Stimulated activated naive B cell treated with anti-CD40 and anti-IgM and Interleukin-4, amounts not matched to agents 10 μg/mL and 1 μg/mL and 100 μg/mL, for 72 hours (primary cell): ENCODE results near the gene AMTN.
"Not testable (repeated sequence)": the region's sequence is repeated elsewhere in the genome, so short reads cannot be mapped to it uniquely, and the experiment has no call there.

ENCODE experiments used
- ATAC-seq, 2 donors: fragments of 150-1000 bp; cut with Tn5 transposase; replicated peaks; 2 replicates each; pipeline ENCODE4 v1.10.0; 2021; ENCODE audit warnings: moderate library complexity in 1 of 2
- DNase-seq: peaks from one replicate; pipeline ENCODE4 v3.0.0; 2021
- H3K27ac Mint-ChIP-seq: one replicate; pipeline ENCODE4 v1.8.0; 2022; ENCODE audit warnings: mild to moderate bottlenecking, mixed read lengths
- H3K27me3 Mint-ChIP-seq, 2 donors: one replicate each; pipeline ENCODE4 v1.8.0; 2022; ENCODE audit warnings: mixed read lengths in 2 of 2
- H3K36me3 Mint-ChIP-seq, 2 donors: one replicate each; pipeline ENCODE4 v1.8.0; 2022; ENCODE audit warnings: mixed read lengths in 2 of 2, mild to moderate bottlenecking in 1 of 2
- H3K4me1 Mint-ChIP-seq, 2 donors: one replicate each; pipeline ENCODE4 v1.8.0; 2022; ENCODE audit warnings: mixed read lengths in 2 of 2, mild to moderate bottlenecking in 1 of 2
- H3K4me3 Mint-ChIP-seq, 2 donors: one replicate each; pipeline ENCODE4 v1.8.0; 2022; ENCODE audit warnings: mild to moderate bottlenecking in 2 of 2, mixed read lengths in 2 of 2, moderate library complexity in 1 of 2
- H3K9me3 Mint-ChIP-seq, 2 donors: one replicate each; pipeline ENCODE4 v1.8.0; 2022; ENCODE audit warnings: mixed read lengths in 2 of 2, mild to moderate bottlenecking in 1 of 2

The AMTN gene, protein sequence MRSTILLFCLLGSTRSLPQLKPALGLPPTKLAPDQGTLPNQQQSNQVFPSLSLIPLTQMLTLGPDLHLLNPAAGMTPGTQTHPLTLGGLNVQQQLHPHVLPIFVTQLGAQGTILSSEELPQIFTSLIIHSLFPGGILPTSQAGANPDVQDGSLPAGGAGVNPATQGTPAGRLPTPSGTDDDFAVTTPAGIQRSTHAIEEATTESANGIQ

DNA sequence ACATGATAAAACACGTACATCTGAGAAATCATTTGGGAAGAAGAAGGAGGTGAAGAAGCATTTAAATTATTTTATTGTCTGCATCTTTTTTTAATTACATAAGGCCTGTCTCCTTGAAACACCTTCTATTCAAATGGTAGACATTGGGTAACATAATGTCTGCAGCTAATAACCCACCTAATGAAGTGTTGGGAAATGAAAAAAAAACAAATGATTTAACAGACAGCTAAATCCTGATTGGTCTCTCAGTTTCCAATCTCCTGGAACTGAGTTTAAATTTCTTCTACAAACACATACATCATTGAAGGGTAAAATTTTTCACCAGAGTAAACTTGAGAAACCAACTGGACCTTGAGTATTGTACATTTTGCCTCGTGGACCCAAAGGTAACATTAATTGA is at the start of gene AMTN:
AMTN (plus strand) TSS at position 301 of the 400 bp plus-strand sequence. CDS start 209 bp downstream, outside the sequence.
- H3K4me1 Mint-ChIP-seq: no peaks in the 10 kb centered on the region
- ATAC-seq (no peak), DNase-seq (no peak)
- H3K4me3 Mint-ChIP-seq: no peak within 1 kb of the TSS
- H3K36me3 Mint-ChIP-seq: no peaks in the 10 kb centered on the region
- peaks cover 9 to 14% of the 10 kb centered on the region in 2 donors for H3K27me3 Mint-ChIP-seq
- H3K9me3 Mint-ChIP-seq: no peaks in the 10 kb centered on the region
- no peak within 1 kb of the TSS for H3K27ac Mint-ChIP-seq

DNA sequence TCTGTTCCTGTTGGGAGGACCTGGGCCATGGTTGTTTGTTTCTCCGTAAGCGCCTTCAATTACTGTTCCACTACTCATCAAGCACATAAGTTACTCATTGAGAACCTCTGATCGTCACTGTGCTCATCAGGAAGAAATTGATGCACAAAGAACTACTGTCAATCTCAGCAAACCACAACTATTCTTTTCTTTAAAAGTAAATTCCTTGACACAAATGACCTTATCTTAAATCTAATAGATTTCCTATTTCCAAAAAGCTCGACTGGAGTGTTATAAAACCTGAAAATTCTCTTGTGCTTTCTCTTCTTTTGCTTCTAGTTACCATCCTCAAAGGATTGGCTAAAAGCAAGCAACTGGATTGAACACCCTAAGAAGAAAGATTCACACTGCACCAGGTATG is 46.5 kb upstream of the AMTN start, which contains the start of gene MUC7:
MUC7 (plus strand) TSS at position 301 of the 400 bp plus-strand sequence. CDS start 1,825 bp downstream, outside the sequence.
- H3K9me3 Mint-ChIP-seq: peaks cover 12 to 23% of the 10 kb centered on the region in 2 donors
- H3K4me1 Mint-ChIP-seq: no peaks in the 10 kb centered on the region
- H3K4me3 Mint-ChIP-seq: no peak within 1 kb of the TSS
- no peaks in the 10 kb centered on the region for H3K36me3 Mint-ChIP-seq
- no peak within 1 kb of the TSS for H3K27ac Mint-ChIP-seq
- DNase-seq (no peak), ATAC-seq (no peak)
- H3K27me3 Mint-ChIP-seq: no peaks in the 10 kb centered on the region

DNA sequence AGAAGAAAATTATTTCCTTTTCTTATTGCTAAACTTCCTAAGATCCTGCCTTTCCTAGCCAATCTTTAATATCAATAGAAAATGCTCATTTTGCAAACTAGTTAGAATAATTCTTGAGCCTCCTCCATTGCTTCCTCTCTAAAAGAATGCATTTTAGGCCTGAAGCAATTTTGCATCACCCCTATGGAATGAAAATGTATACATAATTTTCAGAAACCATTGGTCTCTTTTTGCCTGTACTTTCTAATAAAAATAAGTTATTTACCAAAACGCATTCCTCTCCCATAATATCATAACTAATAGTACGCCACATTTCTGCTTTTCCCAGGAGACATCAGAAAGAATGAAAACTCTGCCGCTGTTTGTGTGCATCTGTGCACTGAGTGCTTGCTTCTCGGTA is 44.7 kb upstream of the AMTN start:
- ATAC-seq: no peak
- Mint-ChIP-seq H3K4me3 (no peak overlapping the region), H3K27me3 (peaks cover 0 to 5% of the 10 kb centered on the region in 2 donors), H3K4me1 (no peaks in the 10 kb centered on the region), H3K36me3 (no peaks in the 10 kb centered on the region), H3K27ac (no peak overlapping the region), H3K9me3 (peaks cover 5 to 14% of the 10 kb centered on the region in 2 donors)
- DNase-seq: no peak

- Mint-ChIP-seq H3K4me3 (no peak overlapping the region), H3K4me1 (no peaks in the 10 kb centered on the region), H3K9me3 (no peaks in the 10 kb centered on the region), H3K27ac (no peak overlapping the region), H3K27me3 (no peaks in the 10 kb centered on the region), H3K36me3 (no peaks in the 10 kb centered on the region)
- ATAC-seq: no peak
- no peak for DNase-seq
Measured at GRCh38 chr4:70488748-70489147, 29.6 kb upstream of the AMTN start.

- Mint-ChIP-seq H3K27me3 (peaks cover 5 to 11% of the 10 kb centered on the region in 2 donors), H3K9me3 (peaks cover 0 to 1% of the 10 kb centered on the region in 2 donors), H3K4me3 (no peak overlapping the region), H3K36me3 (no peaks in the 10 kb centered on the region), H3K27ac (no peak overlapping the region), H3K4me1 (no peaks in the 10 kb centered on the region)
- no peak for DNase-seq
- ATAC-seq: no peak
Measured at GRCh38 chr4:70496231-70496630, 22.1 kb upstream of the AMTN start.

- H3K4me1 Mint-ChIP-seq, H3K36me3 Mint-ChIP-seq, H3K9me3 Mint-ChIP-seq, H3K4me3 Mint-ChIP-seq, ATAC-seq, H3K27me3 Mint-ChIP-seq, H3K27ac Mint-ChIP-seq, DNase-seq: not testable (repeated sequence)
Measured at GRCh38 chr4:70501838-70502237, 16.5 kb upstream of the AMTN start.

DNA sequence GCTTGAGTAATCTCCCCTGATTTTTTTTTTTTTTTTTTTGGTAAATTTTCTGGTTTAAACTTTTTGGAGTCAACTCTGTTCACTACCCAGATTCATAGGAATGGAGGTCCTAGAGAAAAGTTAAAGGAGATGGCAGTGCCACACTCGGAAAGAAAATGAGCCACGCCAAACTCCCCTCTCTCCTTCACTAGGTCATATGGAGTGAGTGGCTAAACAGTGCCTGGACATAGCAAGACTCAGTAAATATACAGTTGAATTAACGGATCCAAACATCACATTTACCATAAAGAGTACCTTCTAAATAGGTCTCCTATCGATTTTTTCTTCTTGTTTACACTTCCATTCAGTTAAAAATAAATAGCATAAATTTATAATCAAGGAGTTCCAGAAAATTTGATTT is 13.6 kb upstream of the AMTN start:
- Mint-ChIP-seq H3K4me3 (no peak overlapping the region), H3K9me3 (no peaks in the 10 kb centered on the region), H3K27me3 (no peaks in the 10 kb centered on the region), H3K36me3 (no peaks in the 10 kb centered on the region), H3K27ac (no peak overlapping the region), H3K4me1 (no peaks in the 10 kb centered on the region)
- DNase-seq: no peak
- no peak for ATAC-seq

- Mint-ChIP-seq H3K4me1 (no peaks in the 10 kb centered on the region), H3K27ac (no peak overlapping the region), H3K27me3 (no peaks in the 10 kb centered on the region), H3K4me3 (no peak overlapping the region), H3K9me3 (no peaks in the 10 kb centered on the region), H3K36me3 (no peaks in the 10 kb centered on the region)
- DNase-seq (peak; percentile 11), ATAC-seq (peak; percentile 69 to 72)
Measured at GRCh38 chr4:70505151-70505748, 13.1 kb upstream of the AMTN start.

GRCh38 chr4:70508801-70509200 is 9.6 kb upstream of the AMTN start:
- Mint-ChIP-seq H3K27me3 (peaks cover 4 to 7% of the 10 kb centered on the region in 2 donors), H3K9me3 (no peaks in the 10 kb centered on the region), H3K4me3 (no peak overlapping the region), H3K4me1 (no peaks in the 10 kb centered on the region), H3K36me3 (no peaks in the 10 kb centered on the region), H3K27ac (no peak overlapping the region)
- ATAC-seq (no peak), DNase-seq (no peak)

DNA sequence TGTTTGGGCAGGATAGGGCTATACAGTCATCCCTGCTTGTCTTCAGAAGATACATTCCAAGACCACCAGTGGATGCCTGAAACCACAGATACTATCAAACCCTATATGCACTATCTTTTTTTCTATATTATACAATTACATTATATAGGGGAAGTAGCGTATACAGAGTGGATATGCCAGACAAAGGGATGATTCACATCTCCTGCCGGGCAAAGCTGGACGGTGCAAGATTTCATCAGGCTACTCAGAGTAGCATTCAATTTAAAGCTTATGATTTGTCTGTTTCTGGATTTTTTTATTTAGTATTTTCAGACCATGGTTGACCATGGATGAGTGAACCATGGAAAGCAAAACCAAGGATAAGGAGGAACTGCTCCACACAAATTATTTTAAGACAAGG is 7.0 kb upstream of the AMTN start:
- no peaks in the 10 kb centered on the region for H3K9me3 Mint-ChIP-seq
- no peak overlapping the region for H3K4me3 Mint-ChIP-seq
- DNase-seq (no peak), ATAC-seq (no peak)
- no peak overlapping the region for H3K27ac Mint-ChIP-seq
- H3K36me3 Mint-ChIP-seq: no peaks in the 10 kb centered on the region
- no peaks in the 10 kb centered on the region for H3K4me1 Mint-ChIP-seq
- H3K27me3 Mint-ChIP-seq: peaks cover 4 to 8% of the 10 kb centered on the region in 2 donors

DNA sequence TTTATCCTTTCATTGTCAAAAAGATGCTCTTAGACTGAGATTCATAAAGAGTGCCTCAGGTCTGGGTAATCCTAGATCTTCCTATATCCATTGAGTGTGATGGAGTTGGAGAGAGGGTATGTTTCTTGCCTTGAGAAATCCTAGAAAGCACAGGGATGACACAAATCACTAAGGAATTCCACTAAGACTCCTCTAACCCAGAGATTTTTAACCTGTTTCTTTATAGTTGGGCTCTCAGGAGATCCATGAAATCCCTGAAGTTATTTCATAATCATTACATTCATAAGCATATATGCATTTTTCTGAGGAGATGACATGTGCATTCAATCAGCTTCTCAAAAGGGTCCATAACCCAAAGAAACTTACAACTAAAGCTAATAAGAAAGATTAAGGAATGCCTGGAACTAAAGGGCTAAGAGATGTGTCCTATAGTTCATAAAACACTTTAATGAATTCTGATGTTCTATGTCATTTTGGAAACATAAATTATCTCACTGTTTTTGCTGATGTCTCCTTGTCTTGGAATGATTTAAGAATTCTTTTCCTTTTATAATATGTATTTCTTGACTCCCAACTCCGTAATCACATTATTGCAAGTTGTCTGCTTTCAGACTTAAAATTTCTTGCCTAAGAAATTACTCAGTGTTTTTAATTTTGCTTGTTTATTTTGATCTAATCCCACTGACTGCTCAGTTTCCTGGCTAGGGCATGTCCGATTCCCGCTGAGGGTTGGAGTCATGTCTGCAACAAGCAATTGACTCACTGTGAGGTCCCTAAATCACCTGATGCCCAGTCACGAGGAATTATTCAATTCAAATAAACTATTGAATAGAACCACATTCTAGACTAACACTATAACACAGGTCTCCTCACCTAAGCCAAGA is 2.8 kb upstream of the AMTN start:
- no peak for DNase-seq
- ATAC-seq: no peak
- Mint-ChIP-seq H3K27me3 (peaks cover 7 to 14% of the 10 kb centered on the region in 2 donors), H3K9me3 (no peaks in the 10 kb centered on the region), H3K27ac (no peak overlapping the region), H3K4me1 (no peaks in the 10 kb centered on the region), H3K4me3 (no peak overlapping the region), H3K36me3 (no peaks in the 10 kb centered on the region)

DNA sequence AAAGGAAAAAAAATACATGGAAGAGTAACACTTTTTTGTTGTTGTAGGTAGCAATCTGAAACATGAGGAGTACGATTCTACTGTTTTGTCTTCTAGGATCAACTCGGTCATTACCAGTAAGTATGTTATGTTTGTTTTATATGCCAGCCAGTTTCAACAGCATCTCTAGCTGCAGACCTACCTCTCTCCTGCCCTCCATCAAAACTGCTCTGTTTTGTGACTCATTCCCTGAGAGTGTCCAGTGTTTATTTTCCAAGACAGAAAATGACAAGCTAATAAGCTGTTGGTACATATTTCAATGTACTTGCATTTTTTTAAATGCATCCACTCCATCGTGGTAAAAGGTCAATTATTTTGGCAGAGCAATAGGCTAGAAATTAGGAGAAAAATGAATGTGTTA is 347 bp downstream of the AMTN start:
- no peak overlapping the region for H3K4me3 Mint-ChIP-seq
- no peaks in the 10 kb centered on the region for H3K9me3 Mint-ChIP-seq
- no peak overlapping the region for H3K27ac Mint-ChIP-seq
- ATAC-seq: no peak
- H3K36me3 Mint-ChIP-seq: no peaks in the 10 kb centered on the region
- H3K4me1 Mint-ChIP-seq: no peaks in the 10 kb centered on the region
- DNase-seq: no peak
- H3K27me3 Mint-ChIP-seq: peaks cover 6 to 10% of the 10 kb centered on the region in 2 donors

GRCh38 chr4:70522626-70523025 is 4.3 kb downstream of the AMTN start:
- peaks cover 6 to 10% of the 10 kb centered on the region in 2 donors for H3K27me3 Mint-ChIP-seq
- H3K4me3 Mint-ChIP-seq: no peak overlapping the region
- H3K9me3 Mint-ChIP-seq: no peaks in the 10 kb centered on the region
- ATAC-seq (no peak), DNase-seq (no peak)
- H3K4me1 Mint-ChIP-seq: no peaks in the 10 kb centered on the region
- H3K27ac Mint-ChIP-seq: no peak overlapping the region
- H3K36me3 Mint-ChIP-seq: no peaks in the 10 kb centered on the region

- no peak for ATAC-seq
- no peak overlapping the region for H3K4me3 Mint-ChIP-seq
- no peak overlapping the region for H3K27ac Mint-ChIP-seq
- peaks cover 11 to 21% of the 10 kb centered on the region in 2 donors for H3K27me3 Mint-ChIP-seq
- no peaks in the 10 kb centered on the region for H3K9me3 Mint-ChIP-seq
- DNase-seq: no peak
- H3K36me3 Mint-ChIP-seq: no peaks in the 10 kb centered on the region
- H3K4me1 Mint-ChIP-seq: no peaks in the 10 kb centered on the region
Measured at GRCh38 chr4:70530997-70531396, 12.6 kb downstream of the AMTN start.
